Fibroblast of lung (primary cell): ENCODE results near the gene CFAP61. TPM values are rescaled to one million over a fixed set of nuclear protein-coding genes. Genes with fewer than 3 reads are reported as not detected.

ENCODE experiments used
- DNase-seq, 2 donors: peaks; one replicate each; pipeline versions ENCODE4 v3.0.0 to v3.0.0-alpha.2; 2010; ENCODE audit warnings: low read depth in 2 of 2
- H2AFZ ChIP-seq: 2 replicates; pipeline ENCODE4 v1.5.1; 2012; ENCODE audit warnings: low read length, control low read depth, inconsistent platforms
- H3K27ac ChIP-seq: 2 replicates; pipeline ENCODE4 v1.5.1; 2011; ENCODE audit warnings: low read length, control low read depth; ENCODE audit not compliant: insufficient read depth
- H3K27me3 ChIP-seq: 2 replicates; pipeline ENCODE4 v1.5.1; 2011; ENCODE audit warnings: mild to moderate bottlenecking, low read length; ENCODE audit not compliant: control insufficient read depth, insufficient read depth
- H3K36me3 ChIP-seq: 2 replicates; pipeline ENCODE4 v1.5.1; 2011; ENCODE audit warnings: low read length; ENCODE audit not compliant: control insufficient read depth, insufficient read depth
- H3K4me1 ChIP-seq: 2 replicates; pipeline ENCODE4 v1.5.1; 2011; ENCODE audit warnings: low read length; ENCODE audit not compliant: control insufficient read depth, insufficient read depth; ENCODE audit errors: extremely low read depth
- H3K4me2 ChIP-seq: 2 replicates; pipeline ENCODE4 v1.5.1; 2011; ENCODE audit warnings: low read length, control low read depth; ENCODE audit not compliant: insufficient read depth; ENCODE audit errors: extremely low read depth
- H3K4me3 ChIP-seq, 4 experiments: fragments of 200-600 bp in 1 of 4; sonication (generic) in 1 of 4; replicated peaks in 1 of 4; 2 replicates each; pipeline ENCODE4 v1.5.1; 2011 to 2016; ENCODE audit warnings: low read length in 4 of 4, low read depth in 3 of 4, mild to moderate bottlenecking in 3 of 4, control low read depth in 2 of 4, inconsistent platforms in 1 of 4, mixed read lengths in 1 of 4; ENCODE audit not compliant: insufficient read depth in 1 of 4; ENCODE audit errors: control extremely low read depth in 1 of 4
- H3K79me2 ChIP-seq: 2 replicates; pipeline ENCODE4 v1.5.1; 2012; ENCODE audit warnings: mild to moderate bottlenecking, low read length, inconsistent platforms; ENCODE audit not compliant: control insufficient read depth, insufficient read depth
- H3K9ac ChIP-seq: 2 replicates; pipeline ENCODE4 v1.5.1; 2011; ENCODE audit warnings: mild to moderate bottlenecking, low read length, control low read depth; ENCODE audit not compliant: insufficient read depth
- H3K9me3 ChIP-seq: 2 replicates; pipeline ENCODE4 v1.5.1; 2012; ENCODE audit warnings: low read depth, low read length; ENCODE audit not compliant: control insufficient read depth, insufficient read depth
- H4K20me1 ChIP-seq: 2 replicates; pipeline ENCODE4 v1.5.1; 2011; ENCODE audit warnings: low read length; ENCODE audit not compliant: control insufficient read depth, insufficient read depth; ENCODE audit errors: extremely low read depth
- EZH2 ChIP-seq: IDR thresholded peaks from 2 replicates; pipeline ENCODE4 v1.5.1; 2012; ENCODE audit warnings: low read length, control low read depth, mild to moderate bottlenecking; ENCODE audit errors: missing control alignments
- polyA plus RNA-seq, 2 donors: library from polyadenylated mRNA; depleted of rRNA in 1 of 2; stranded (reverse) in 1 of 2; unstranded in 1 of 2; fragments of >200 nt; gene quantifications; 2 replicates each; pipeline ENCODE4 v1.2.1, GENCODE V29; 2011 to 2012; ENCODE audit warnings: missing spikeins in 1 of 2
- total RNA-seq: library from RNA; depleted of rRNA; stranded (reverse); fragments of >200 nt; gene quantifications from 2 replicates; pipeline ENCODE4 v1.2.1, GENCODE V29; 2014
- TF ChIP-seq, protein P1 (sequence below), 2 donors: IDR thresholded peaks in 1 of 2; conservative IDR thresholded peaks in 1 of 2; 1 replicate in 1 of 2; 2 replicates in 1 of 2; pipeline ENCODE4 v1.5.1; 2011 to 2012; ENCODE audit warnings: low read length in 2 of 2, control low read depth in 1 of 2, inconsistent platforms in 1 of 2, low read depth in 1 of 2, mild to moderate bottlenecking in 1 of 2

CFAP61 gene
- total and polyA plus RNA-seq, 2 donors (not counting 1 experiment from before 2014, with no cell fraction given): not detected

DNA sequence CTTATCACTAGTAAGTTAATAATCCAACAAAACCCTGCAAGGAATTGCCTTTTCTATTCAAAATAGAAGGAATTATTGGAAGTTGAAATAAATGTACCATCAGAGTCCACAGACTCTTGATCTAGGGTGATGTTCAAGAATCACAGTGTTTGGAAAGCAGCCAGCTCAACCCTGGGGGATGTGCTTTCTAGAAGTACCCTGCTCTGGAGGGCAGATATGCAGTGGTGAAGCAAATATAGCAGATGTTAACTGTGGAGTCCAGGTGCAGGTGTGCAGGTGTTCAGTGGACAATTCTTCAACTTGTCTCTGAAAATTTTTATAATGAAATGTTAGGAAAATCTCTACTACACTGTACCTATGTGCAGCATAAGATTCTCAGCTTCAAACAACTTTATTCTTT lies 306.5 kb downstream of the CFAP61 start:
- H3K9me3 ChIP-seq: no peaks in the 10 kb centered on the region
- no peaks in the 10 kb centered on the region for H3K79me2 ChIP-seq
- no peak overlapping the region for H3K4me3 ChIP-seq
- no peak for TF ChIP-seq EZH2
- TF ChIP-seq, protein P1, sequence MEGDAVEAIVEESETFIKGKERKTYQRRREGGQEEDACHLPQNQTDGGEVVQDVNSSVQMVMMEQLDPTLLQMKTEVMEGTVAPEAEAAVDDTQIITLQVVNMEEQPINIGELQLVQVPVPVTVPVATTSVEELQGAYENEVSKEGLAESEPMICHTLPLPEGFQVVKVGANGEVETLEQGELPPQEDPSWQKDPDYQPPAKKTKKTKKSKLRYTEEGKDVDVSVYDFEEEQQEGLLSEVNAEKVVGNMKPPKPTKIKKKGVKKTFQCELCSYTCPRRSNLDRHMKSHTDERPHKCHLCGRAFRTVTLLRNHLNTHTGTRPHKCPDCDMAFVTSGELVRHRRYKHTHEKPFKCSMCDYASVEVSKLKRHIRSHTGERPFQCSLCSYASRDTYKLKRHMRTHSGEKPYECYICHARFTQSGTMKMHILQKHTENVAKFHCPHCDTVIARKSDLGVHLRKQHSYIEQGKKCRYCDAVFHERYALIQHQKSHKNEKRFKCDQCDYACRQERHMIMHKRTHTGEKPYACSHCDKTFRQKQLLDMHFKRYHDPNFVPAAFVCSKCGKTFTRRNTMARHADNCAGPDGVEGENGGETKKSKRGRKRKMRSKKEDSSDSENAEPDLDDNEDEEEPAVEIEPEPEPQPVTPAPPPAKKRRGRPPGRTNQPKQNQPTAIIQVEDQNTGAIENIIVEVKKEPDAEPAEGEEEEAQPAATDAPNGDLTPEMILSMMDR (conservative IDR thresholded peaks at IDR 0.05 in 1 of 2, IDR thresholded peaks at IDR 0.05 in 1 of 2; ENCODE audit: low read depth in 1 of 2, low read length in 2 of 2): no peak
- no peaks in the 10 kb centered on the region for H3K4me1 ChIP-seq
- H3K9ac ChIP-seq: no peak overlapping the region
- peaks cover 28% of the 10 kb centered on the region for H3K27me3 ChIP-seq
- H3K36me3 ChIP-seq: no peaks in the 10 kb centered on the region
- H3K4me2 ChIP-seq: no peak overlapping the region
- H2AFZ ChIP-seq: no peak overlapping the region
- no peak overlapping the region for H3K27ac ChIP-seq
- DNase-seq: no peak
- H4K20me1 ChIP-seq: no peaks in the 10 kb centered on the region

DNA sequence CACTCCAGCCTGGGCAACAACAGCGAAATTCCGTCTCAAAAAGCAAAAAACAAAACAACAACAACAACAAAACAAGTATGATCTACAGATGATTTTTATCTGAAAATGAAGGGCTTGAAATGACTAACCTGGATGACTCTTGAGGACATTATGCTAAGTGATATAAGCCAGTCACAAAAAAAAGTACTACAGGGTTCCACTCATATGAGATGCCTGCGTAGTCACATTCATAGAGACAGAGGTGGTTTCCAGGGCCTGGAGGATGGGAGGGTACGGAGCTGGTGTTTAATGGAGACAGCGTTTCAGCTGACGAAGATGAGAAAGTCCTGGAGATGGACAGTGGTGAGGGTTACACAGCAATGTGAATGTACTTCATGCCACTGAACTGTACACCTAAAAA lies 307.3 kb downstream of the CFAP61 start:
- DNase-seq: no peak
- Histone ChIP-seq H4K20me1 (no peaks in the 10 kb centered on the region), H3K9ac (no peak overlapping the region), H3K4me1 (no peaks in the 10 kb centered on the region), H3K36me3 (no peaks in the 10 kb centered on the region), H3K4me2 (no peak overlapping the region), H3K79me2 (no peaks in the 10 kb centered on the region), H3K27ac (no peak overlapping the region), H3K9me3 (no peaks in the 10 kb centered on the region), H3K27me3 (peaks cover 37% of the 10 kb centered on the region), H2AFZ (no peak overlapping the region), H3K4me3 (no peak overlapping the region)
- no peak for TF ChIP-seq EZH2
- TF ChIP-seq, protein P1 (conservative IDR thresholded peaks at IDR 0.05 in 1 of 2, IDR thresholded peaks at IDR 0.05 in 1 of 2; ENCODE audit: low read depth in 1 of 2, low read length in 2 of 2): no peak

DNA sequence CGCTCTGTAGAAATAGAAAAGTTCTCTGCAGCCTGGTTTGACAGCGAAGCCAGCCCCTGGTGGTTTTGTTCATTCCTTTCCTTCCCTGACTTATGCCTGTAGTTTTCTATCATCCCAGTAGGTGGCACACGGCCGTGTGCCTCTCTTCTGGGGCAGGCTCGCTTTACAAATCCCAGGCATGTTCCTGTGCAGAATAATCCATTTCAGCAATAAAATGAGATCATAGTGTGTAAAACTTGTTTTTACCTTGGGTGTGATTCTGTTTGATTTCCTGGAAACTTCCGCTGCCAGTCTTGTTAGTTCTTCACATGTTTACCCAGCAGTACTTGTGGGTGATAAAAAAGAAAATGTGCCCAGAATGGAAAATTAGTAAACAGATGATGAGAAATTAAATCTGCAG lies 308.1 kb downstream of the CFAP61 start:
- H3K27ac ChIP-seq: no peak overlapping the region
- H3K4me3 ChIP-seq: no peak overlapping the region
- peaks cover 45% of the 10 kb centered on the region for H3K27me3 ChIP-seq
- no peak overlapping the region for H3K9ac ChIP-seq
- no peaks in the 10 kb centered on the region for H3K9me3 ChIP-seq
- H4K20me1 ChIP-seq: no peaks in the 10 kb centered on the region
- H3K4me2 ChIP-seq: no peak overlapping the region
- TF ChIP-seq, protein P1 (conservative IDR thresholded peaks at IDR 0.05 in 1 of 2, IDR thresholded peaks at IDR 0.05 in 1 of 2; ENCODE audit: low read depth in 1 of 2, low read length in 2 of 2): peak; percentile 80 to 92
- no peak for TF ChIP-seq EZH2
- peak; percentile 53 to 71 for DNase-seq
- H2AFZ ChIP-seq: no peak overlapping the region
- no peaks in the 10 kb centered on the region for H3K36me3 ChIP-seq
- H3K4me1 ChIP-seq: no peaks in the 10 kb centered on the region
- H3K79me2 ChIP-seq: no peaks in the 10 kb centered on the region
